Tibial nerve (tissue), 3 donors: Measurements from ENCODE around the gene TMEM63B.
"Not testable (repeated sequence)": the region's sequence is repeated elsewhere in the genome, so short reads cannot be mapped to it uniquely, and the experiment has no call there.

Experiments
- CTCF ChIP-seq, 5 experiments: fragments of 200-600 bp in 3 of 5; fragments of 450-650 bp in 2 of 5; sonication (generic) in 3 of 5; IDR thresholded peaks; one replicate each; pipeline ENCODE4 v1.5.1; 2016 to 2019; ENCODE audit warnings: antibody characterized with exemption in 5 of 5, mild to moderate bottlenecking in 3 of 5, moderate library complexity in 2 of 5
- POLR2A ChIP-seq, 2 donors: fragments of 450-650 bp; IDR thresholded peaks; one replicate each; pipeline ENCODE4 v1.6.1; 2017; ENCODE audit warnings: antibody characterized with exemption in 2 of 2, mild to moderate bottlenecking in 2 of 2, moderate library complexity in 2 of 2

- TF ChIP-seq CTCF, POLR2A (IDR thresholded peaks at IDR 0.05): not testable (repeated sequence)
These were observed 58.0 kb downstream of the TMEM63B start for GRCh38 chr6:44185356-44185755.
